Measurements from ENCODE around the gene HMX1.

The HMX1 gene

DNA sequence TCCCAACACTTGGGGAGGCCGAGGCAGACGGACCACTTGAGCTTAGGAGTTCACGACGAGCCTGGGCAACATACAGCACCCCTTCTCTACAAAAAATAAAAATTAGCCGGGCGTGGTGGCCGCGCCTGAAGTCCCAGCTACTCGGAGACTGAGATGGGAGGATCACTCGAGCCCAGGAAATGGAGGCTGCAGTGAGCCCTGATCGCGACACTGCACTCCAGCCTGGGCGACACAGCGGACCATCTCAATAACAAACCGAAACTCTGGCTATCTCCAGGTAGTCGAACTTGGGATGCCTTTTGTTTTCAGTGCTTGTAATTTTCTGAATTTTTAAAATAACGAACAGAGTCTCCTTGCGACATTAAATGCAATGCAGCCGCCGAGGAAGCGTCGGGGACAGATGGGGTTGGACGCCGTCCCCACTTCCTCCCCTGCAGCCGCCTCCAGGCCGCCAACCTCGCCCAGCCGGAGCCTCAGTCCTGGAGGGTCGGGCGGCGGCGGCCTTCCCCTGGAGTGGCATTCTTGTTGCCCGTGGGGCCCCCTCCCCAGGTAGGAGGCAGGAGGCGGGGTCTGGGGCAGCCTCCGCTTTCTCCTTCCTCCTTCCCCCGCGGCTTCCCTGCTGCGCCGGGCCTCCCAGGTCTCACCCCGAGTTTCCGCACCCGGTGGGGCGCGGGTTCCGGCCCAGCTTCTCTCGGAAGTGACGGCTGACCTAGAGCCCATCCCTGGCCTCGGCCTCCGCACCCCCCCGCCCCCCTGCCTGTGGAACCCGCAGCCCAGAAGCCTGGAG is 14.6 kb downstream of the HMX1 start:
- DNase-seq (ENCODE audit: low spot score): no peak

- no peak for DNase-seq (ENCODE audit: low spot score)
These were observed 15.8 kb downstream of the HMX1 start for GRCh38 chr4:8855818-8856245.

- no peak for DNase-seq (ENCODE audit: low spot score)
These were observed 16.7 kb downstream of the HMX1 start for GRCh38 chr4:8854931-8855330.

GRCh38 chr4:8854016-8854415 is 17.6 kb downstream of the HMX1 start:
- DNase-seq (ENCODE audit: low spot score): no peak

DNA sequence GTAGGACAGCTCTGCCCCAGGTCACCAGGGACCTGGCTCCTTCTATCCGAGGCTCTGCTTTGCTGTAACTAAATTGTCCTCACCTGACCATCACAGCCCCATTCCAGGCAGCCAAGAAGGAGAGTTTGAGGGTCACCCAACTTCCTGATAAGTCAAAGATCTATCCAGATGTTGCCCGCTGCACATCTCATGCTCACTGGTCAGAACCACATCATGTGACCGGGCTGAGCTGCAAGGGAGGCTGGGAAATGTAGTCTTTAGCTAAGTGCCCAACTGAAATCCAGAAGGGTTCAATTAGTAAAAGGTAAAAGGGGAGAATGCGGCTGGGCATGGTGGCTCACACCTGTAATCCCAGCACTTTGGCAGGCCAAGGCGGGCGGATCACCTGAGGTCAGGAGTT is 18.4 kb downstream of the HMX1 start:
- no peak for DNase-seq (ENCODE audit: low spot score)

GRCh38 chr4:8852118-8852704 is 19.4 kb downstream of the HMX1 start:
- no peak for DNase-seq (ENCODE audit: low spot score)

- DNase-seq (ENCODE audit: low spot score): no peak
These were observed 20.1 kb downstream of the HMX1 start for GRCh38 chr4:8851321-8852117.

- DNase-seq (ENCODE audit: low spot score): no peak
These were observed 20.8 kb downstream of the HMX1 start for GRCh38 chr4:8850830-8851188.

DNA sequence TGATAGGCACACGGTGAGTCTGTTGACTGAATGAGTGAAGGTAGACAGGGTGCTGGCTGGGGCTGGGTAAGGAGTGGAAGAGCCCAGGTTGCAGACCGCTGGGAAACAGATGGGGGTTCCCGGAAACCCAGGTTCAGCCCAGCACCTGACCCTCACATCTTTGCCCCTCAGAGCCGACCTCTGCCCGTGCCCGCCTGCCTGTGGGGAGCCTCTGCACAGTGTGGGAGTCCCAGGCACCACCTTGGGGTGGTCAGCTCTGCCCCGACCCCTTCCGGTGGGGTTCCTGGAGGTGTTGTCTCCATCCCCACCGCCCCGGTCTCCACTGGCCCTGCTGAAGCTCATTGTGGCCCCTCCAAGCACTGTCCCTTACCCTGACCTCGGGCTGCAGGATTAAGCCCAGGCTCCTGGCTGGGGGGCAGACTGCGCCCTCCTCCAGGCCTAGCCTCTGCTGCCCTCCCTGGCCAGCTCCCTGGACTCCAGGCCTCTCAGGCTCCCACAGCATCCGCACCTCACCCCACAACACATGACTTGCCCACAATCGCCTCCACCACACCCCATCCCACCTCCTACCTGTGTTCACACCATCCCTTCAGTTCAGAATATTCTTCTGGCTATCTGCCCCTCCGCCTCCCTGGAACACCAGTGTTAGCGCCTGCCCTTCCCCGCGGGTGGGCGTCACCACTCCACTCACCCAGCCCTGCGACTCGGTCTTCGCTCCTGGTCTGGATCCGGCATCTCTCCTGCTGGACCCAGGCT is 21.4 kb downstream of the HMX1 start:
- no peak for DNase-seq (ENCODE audit: low spot score)

DNA sequence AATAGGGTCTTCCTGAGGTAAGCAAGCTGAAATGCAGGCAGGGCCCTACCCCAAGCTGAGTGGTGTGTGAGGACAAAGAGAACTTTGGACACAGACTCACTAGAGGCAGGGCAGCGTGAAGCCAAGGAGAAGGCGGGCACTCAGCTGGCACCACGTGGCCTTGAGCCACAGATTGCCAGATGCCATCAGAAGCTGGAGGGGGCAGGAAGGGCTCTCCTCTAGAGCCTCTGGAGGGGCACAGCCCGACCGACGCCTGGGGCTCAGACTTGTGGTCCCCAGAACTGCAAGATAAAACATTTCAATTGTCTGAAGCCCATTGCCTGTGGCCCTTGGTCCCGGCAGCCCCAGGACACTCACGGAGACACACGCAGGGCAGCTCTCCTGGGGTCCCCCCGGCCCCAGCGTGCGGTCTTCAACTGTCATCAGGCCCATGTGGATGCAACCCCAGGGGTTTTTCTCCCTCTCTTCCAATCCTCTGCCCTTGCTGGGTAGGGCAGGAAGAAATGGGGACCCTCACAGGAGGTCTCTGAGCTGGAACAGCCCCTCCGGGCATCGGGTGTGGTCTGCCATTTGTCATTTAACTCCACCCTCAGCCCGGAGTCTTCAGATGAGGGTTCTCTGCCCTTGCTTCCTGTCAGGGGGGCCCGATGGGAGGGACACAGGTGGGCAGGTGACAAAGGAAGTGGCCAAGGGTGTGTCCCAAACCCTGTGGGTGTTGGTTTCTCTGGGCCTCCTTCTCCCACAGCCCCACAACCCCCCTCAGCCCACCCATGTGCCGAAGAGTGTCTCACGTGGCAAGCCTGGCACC is 22.2 kb downstream of the HMX1 start:
- DNase-seq (ENCODE audit: low spot score): no peak

DNA sequence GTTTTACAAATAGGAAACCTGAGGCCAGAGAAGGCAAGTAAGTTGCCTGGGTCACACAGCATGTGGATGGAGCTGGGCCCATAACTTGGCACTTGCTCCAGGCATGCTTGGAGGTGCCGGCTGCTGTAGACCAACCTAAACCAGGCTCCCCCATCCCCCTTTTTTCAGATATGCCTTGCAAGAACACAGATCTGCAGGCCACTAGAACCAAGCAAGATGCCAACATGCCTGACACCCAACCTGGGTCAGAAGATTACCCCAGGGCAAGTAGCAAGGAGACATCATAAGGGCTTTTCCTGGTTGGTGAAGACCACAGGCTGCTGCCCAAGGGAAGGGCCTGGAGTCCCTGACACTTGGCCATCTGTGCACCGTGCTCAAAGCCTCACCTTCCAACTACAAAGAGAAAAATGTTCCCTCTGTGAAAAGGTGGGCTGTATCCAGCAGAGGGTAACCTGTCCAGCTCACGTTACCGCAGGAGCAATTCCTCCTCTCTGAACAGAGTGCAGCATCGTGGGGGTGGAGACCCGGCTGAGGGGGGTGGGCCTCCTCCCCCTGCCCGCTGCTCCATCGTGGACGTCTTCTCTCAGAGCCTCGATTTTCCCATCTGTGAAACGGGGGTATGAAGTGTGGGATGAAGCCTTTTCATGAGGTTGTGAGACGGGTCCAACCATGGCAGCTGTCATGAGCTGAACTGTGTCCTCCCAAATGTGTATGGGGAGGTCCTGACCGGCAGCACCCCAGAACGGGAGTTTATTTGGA is 23.0 kb downstream of the HMX1 start:
- DNase-seq (ENCODE audit: low spot score): no peak

DNA sequence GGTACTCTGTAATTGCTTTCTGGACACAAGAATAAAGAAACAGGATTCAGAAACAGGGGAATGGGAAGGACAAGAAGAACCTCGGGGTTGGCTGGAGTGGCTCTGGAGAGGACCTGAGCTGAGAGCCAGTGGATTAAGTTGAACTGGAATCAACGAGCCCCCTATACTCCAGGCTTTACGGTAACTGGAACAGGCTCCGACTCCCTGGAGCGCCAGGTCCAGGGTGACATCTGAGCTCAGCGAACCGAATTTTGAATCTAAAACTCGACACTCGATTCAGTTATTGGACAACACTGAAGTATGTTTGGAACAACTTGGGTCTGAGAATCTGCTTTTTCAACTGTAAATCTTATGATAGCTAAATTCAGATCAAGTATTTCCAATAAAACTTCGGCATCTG is 23.9 kb downstream of the HMX1 start:
- no peak for DNase-seq (ENCODE audit: low spot score)

DNA sequence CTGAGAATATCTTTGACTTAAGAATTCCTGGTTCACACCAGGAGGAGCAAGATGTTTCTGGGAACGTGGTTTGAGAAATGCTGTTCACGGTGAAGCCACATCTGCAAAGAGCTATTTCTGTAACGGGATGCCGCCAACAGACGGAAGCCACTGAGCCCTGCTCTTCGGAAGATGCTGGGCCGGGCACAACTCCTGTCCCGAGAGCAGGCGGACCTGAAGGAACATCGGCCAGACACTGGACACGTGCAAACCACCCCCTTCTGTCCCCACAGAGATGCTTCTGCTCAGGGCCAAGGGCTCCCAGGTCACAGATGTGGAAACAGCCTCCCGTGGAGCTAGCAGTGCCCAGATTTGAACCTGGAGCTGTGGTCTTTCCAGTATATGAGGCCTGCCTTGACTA is 24.3 kb downstream of the HMX1 start:
- DNase-seq (ENCODE audit: low spot score): no peak

DNA sequence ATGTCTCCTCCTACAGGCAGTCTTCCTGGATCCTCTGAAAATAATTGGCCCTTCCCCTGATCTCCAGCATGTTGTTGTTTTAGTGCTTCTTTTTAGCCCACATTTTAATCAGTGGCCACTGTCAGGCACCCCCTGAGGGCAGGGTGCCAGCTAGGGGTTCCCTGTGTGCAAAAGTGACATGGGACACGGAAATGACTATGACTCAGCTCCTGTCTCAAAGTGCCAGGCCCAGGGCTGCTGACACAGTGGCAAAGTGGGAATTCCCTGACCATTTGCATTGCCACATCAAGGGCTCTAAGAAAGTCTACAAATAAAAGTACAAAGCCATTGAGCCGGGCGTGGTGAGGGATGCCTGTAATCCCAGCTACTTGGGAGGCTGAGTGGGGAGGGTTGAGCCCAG is 24.8 kb downstream of the HMX1 start:
- no peak for DNase-seq (ENCODE audit: low spot score)

DNA sequence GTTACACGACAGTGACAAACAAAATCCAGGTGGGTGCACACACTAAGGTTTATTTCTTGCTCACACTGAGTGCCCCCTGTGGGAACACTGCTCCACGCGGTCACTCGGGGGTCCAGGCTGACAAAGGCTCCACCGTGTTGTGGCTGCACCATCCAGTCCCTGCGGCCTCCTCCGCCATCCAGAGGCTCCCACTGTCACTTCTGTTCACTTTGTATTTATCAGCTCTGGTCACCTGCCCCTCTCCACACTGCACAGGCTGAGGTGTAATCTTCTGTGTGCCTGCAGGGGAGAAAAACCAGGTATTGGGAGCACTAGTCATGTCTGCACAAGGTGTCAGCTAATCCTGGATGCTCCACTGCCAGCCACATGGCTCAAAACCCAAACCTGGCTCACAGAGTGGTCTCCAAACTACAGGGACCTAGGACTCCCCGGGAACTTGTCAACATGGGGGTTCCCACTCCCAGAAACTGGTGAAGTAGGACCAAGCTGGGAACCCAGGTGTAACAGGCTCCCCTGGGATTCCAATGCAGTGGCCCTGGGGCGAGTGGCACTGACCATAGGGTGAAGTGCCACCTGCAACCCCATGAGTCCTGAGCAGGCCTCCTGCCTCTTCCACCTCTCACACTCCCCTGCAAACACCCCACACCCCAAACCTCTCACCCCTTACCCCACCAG is 25.5 kb downstream of the HMX1 start:
- DNase-seq (ENCODE audit: low spot score): no peak

DNA sequence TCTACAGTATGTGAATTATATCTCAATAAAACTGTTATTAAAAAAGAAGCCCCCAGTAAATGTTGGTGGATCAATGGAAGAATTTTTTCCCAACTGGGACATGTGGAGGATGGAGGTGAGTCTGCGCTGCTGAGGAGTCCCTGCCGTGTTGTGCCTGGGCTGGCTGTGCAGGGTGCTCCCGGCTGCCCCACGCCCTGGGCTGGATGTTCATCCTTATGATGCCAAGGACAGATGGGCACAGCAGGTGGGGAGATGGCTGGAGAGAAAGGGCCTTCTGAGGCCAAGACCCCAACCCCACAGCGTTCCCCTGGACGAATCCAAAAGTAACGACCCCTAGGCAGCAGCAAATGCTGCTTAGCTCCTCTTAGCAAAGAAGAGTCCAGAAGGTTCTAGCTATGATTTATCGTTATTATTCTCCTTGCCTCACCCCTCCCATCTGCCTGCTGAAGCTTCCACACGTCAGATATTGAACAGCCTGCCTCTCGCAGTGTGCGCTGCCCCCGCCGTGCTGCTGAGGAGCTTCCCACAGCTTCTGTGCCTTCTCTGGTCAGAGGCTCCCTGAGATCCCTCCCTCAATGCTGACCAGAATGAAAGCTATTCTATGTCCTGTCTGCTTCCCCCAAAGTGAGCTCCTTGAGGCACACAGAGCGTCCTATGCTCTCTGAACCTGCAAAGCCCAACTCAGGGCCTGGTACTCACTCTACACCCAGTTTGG is 26.5 kb downstream of the HMX1 start:
- no peak for DNase-seq (ENCODE audit: low spot score)

- no peak for DNase-seq (ENCODE audit: low spot score)
These were observed 28.0 kb downstream of the HMX1 start for GRCh38 chr4:8843597-8843996.

DNA sequence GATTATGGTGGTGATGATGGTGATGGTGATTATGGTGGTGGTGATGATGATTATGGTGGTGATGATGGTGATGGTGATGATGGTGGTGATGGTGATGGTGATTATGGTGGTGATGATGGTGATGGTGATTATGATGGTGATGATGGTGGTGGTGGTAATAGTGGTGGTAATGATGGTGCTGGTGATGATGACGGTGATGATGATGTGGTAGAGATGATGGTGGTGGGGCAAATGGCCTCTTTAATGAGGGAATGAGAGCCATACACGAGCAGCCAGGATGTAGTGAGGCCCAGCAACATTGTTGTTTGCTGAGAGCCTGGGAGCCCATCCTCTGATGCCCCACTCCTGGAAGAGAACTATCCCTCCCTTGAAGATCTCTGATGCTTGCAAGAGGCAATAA is 29.0 kb downstream of the HMX1 start:
- no peak for DNase-seq (ENCODE audit: low spot score)

DNA sequence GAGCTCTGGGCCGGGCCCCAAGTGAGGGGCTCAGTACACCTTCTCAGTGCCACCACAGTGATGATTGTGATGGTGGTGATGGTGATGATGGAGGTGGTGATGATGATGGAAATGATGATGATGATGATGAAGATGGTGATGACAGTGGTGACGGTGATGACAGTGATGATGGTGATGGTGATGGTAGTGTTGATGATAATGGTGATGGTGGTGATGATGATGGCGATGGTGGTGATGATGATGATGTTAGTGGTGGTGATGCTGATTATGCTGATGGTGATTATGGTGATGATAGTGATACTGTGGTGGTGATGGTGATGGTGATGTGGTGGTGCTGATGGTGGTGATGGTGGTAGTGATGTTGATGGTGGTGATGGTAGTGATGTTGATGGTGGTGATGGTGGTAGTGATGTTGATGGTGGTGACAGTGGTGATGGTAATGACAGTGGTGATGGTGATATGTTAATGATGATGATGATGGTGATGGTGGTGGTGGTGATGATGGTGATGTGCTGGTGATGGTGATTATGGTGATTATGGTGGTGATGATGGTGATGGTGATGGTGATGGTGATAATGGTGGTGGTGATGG is 29.9 kb downstream of the HMX1 start:
- no peak for DNase-seq (ENCODE audit: low spot score)

All from CD4-positive, alpha-beta T cell treated with Interleukin-15 for 4 hours (primary cell).